Measurements from ENCODE around the gene PTPRD.
A peak's percentile ranks its signal among the peaks of the same experiment; 100 is the strongest.

PTPRD gene

DNA sequence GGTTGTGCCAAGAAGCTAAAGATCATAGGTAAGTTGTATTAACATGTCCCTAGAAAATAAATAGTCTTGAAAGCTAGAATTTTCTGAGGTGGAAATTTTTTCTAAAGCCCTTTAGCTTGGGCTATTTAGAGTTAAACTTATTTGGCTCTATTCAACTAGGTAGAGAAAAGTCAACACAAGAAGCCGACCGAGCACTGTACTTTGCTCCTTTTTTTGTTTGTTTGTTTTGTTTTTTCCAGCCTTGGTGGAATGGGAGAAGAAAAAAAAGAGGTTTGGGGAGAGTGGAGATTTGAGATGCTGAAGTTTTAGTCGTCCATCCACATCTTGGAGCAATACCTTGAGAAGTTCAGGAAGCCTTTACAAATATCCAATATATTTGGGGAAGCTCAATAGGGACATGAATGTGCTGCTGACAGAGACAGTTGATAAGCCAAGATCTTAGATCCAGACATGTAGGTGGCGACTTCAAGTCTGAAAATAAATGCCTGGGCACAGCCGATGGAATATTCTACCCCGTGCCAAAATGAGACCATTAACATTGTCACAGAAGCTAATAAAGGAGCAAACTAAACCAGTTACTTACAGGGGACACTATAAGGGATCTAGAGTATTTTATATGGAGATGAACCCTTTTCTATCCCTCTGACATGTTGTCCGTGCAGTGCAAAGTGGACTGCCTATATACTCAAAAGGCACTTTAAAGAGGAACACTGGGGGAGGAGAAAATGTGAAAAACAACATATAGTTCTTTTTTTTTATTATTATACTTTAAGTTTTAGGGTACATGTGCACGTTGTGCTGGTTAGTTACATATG lies 466.1 kb downstream of the PTPRD start:
- no peak for DNase-seq

DNA sequence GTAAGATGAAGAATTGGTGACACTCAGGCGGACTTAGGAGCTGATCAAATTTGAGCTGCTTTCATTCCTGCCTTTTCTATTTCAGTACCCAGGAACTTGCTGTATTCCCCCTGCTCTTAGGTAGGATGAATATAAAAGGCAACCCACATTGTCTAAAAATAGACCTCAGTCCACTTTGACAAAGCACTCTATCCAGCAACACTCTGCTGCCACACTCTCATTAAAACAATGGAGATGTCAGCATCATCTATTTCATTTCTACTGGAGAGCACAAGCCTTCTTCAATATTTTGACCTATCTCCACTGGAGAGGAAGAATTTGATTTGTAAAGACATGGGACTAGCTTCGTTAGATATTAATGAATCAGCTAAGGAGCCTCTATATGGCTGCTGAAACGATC lies 468.4 kb downstream of the PTPRD start:
- DNase-seq = no peak

DNA sequence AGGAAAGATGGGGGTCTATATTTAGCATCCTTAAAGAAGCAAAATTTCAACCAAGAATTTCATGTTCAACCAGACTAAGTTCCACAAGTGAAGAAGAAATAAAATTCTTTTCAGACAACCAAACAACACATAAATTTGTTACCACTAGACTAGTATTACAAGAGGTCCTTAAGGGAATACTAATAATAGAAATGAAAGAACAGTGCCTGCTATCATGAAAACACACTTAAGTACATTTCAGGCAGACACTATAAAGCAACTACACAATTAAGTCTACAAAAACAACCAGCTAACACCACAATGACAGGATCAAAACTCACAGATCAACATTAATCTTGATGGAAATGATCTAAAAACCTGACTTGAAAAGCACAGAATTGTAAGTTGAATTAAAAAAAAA lies 477.2 kb downstream of the PTPRD start:
- no peak for DNase-seq

DNA sequence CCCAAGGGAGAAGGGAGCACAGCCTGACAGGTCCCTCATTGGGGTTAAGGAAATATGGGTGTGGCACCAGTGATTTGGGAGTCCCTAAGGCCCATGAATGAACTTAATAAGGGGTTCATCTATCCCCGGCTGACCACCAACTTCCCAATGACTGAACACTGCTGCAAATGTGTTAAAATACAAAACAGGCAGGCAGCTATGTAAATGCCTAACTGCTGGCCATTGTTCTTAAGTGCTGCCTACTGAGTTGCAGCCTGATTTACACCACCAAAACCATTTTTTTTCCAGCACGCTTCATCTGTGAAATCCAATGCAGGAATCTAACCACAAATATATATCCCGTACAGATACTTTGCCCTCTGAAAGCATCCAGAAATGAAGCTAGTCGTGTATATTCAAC lies 478.5 kb downstream of the PTPRD start:
- DNase-seq = peak; percentile 43

DNA sequence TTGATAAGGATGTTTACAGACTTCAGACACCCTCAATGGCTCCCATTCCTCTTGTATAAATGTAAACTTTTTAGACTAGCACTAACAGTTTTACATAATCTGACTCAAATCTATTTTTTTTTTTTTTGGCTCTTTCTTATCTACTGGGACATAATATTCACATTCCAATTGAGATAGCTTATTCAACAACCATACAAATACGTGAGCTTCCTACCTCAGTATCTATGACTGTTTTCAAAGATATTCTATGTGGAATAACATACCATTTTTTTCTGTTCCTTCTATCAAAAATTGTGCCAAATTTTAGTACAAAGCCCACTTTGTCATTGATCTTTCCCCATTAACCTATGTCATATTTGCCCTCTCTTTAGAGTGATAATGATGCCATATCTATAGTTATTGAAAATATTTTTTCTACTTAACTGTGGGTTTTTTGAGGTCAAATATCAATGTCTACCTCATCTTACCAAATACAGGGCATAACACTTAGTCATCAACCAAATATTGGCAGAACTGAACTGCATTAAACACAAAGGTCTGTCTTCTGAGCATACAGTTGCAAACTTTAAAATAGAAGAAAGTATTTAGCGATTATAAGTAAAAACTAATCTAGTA lies 482.6 kb downstream of the PTPRD start:
- no peak for DNase-seq

DNA sequence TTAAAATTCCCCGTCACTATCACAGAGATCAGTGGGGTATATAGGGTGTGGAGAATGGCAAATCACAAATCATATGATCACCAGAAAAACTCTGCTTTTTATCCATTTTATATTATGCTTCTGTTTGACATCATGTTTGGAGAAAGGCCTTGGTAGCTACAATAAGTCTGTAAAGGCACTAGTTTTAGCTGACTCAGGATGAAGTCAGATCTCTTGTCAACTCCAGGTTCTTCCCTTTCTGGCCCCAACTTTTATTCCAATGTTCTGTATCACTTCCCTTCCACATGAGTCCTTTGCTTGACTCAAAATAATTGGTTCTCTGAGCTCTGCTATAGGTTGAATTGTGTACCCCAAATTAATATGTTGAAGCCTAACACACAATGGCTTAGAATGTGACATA lies 484.9 kb downstream of the PTPRD start:
- no peak for DNase-seq

DNA sequence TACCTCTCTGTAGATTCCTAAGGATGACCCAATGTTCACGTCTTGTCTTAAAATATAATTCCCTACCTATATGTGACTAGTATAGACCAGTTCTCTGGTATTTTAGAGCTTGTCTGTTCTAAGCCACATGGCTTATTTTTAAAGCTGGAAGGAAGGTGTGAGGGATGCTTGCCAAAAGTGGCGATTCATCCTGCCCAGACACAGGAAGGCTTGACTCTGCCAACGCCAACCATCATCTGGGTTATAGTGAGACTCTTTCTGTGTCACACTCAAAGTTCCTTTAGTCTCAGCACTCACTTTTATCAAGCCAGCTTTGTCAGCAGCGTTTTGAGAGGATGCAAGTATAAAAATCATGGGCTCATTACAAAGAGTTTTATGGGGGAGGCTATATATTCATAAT lies 500.0 kb downstream of the PTPRD start:
- no peak for DNase-seq

DNA sequence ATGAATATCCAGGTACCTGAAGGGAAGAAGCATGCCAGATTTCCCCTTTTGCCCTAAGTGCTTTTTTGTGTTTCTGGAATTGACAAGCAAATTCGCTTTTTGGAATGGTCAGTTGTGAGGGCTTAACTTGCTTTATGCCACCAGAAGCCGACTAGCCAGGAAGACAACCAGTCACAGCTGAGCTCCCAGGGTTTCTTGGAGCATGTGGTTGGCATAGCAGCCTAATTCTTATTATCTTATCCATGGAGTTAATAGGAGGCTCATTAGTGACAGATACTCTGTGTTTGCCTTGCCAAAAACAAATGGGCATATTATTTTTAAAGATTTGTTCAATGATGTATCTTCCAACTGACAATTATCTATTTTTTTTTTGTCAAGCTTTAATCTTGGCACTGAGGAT lies 500.7 kb downstream of the PTPRD start:
- peak; percentile 19 for DNase-seq

DNA sequence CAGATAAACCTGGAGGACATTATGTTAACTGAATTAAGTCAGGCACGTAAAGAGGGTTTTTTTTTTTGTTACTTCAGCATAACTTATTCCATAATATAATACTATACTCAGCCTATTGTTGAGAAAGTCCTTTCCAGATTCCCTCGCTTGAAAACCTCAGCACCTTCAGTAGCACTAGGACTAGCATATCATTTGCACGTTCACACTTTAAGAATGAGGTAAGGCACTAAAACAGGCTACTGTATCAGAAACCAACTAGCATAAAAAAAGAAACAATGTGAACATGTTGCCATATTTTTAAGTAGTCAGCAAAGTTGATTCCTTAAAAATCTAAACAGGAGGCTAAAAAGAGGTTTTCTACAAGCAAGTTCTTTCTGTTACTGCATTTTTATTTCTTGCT lies 504.0 kb downstream of the PTPRD start:
- DNase-seq = no peak

DNA sequence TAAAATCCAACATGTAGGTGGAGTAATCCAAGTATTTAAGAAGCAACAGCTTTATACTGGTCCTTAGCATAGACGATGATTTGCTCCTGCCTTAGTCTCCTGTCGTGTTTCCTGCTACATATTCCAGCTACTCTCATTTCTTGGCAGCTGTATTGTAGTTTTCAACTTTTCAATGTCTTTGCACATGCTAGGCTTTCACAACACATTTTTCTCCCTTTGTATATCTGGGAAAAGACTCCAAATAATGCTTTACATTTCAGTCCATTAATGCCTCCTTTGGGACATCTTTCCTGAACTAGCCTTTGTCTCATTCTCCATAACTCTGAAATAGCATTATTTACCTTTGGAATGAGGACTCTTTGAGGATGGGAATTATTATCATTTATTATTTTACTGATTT lies 508.0 kb downstream of the PTPRD start:
- no peak for DNase-seq

DNA sequence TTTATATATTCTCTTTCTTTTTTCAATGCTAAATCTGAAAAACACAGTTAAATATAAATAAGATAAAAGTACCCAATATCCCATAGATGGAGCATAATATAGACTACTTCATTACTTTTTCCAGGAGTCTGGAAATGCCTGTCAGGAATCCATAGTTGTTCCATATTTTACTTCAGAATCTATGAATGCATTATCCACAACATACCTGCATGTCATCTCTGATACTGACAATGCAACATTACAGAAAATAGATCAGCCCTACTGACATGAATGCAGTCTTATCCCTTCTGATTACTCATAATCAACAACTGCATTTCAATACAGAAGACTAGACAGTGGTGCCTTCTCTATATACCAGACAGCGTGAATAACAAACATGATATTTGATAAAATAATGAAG lies 517.6 kb downstream of the PTPRD start:
- DNase-seq = no peak

DNA sequence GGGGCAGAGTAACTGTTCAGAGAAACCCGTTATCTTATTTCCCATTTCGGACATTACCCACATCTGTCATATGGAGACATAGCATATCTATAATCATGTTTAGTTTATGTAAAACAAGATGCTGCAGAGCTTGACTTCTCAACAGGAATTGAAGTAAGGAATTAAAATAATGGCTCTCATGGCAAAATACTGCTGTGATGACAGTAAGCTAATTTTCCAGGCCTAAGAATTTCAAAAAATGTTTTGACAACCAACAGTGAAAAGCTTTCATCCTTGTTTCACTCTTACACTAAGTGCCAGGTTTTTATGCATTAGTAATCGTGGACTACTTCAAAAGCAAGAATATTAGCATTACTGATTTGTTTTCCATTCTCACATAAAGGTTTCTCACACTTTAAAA lies 518.2 kb downstream of the PTPRD start:
- DNase-seq = no peak

DNA sequence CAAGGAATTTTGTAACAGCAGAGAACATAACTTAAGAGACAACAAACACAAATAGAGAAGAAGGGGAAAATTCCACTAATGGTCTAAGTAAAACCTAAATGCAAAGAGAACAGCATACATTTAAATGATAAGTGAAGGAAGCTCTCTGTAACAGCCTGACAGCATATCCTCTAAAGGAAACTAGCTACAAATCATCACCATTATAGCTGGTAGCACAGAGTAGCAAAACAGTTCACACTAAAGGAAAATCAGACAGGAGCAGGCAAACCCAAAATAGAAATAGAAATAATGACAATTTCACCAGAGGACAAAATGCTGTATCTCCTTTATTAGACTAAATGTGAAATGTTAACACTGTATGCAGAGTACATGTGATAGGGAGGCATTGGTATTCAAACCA lies 532.8 kb downstream of the PTPRD start:
- no peak for DNase-seq

DNA sequence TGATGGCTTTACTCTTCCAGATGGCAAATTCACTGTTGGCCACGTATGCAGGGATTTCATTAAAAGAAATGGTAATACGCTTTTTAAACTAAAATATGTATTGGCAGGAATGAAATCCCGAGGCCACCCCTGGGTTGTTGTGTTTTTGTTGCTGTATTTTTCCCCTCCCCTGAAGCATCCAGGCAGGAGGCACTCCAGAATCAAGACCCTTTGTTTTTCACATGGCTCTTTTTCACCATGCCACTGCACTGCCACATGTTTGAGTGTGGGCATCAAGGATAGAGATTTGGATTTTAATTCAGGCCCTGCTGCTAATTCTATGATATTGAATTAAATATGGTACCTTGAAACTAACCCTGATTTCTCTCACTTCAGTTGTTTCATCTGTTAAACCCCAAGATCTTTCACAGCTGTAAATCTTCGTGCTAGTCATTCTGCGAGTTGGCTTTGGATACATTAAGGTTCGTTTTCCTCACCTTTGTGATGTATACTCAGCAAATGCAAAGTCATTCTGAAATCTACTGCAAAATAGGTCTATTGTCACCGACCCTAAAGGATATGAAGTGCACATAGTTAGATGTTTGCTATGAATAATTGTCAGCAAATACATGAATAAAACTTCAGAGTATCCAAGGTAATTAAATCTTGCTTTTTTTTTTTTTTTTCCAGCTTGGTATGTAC lies 533.4 kb downstream of the PTPRD start:
- no peak for DNase-seq

DNA sequence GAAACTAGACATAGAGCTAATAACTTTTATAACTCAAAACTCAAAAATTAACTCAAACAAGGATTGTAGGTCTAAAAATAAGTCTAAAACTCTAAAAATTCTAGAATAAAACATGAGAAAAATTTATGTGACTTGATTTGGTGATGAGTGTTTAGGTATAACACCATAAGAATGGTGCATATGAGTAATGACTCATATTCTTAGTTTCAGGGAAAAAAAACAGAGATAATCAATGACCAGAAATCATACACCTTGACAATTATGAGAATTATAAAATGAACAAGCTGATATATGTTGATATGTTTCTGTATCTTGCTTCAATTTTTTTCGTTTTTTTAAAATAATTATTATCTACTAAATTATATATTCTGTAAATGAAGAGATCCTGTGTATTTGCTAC lies 541.2 kb downstream of the PTPRD start:
- DNase-seq = no peak

DNA sequence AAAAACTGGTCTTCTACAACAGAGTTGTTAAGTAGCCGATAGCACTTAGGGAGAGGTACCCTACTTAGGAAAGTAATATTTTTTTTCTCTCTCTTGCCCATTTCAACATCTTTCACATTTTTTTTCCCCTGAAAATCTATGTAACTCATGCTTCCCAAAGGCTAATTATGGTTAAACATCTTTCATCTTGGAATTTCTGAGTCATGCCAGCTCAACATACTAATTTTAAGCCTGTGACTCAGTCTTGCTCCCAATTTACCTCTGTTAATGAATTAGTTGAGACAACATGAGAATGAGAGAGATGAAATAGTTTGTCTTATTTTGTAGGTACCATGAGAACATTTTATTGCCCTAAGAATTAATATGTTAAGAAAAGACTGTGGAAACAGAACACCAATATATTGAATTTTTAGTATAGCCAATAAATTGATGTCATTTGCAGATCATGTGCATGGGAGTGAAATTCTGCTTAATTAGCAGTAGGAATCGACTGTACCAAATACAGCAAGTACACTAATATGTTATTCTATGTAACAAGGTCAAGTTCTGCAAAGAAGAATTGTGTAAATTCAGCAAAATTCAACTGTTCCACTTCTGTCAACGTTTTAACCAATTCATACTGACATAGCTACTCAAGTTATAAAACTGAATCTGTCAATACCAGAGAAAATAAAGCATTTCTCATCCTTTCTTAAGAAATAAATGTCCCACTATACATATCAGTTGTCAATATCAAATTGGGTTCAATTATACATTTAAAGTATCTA lies 550.0 kb downstream of the PTPRD start:
- peak; percentile 27 for DNase-seq

DNA sequence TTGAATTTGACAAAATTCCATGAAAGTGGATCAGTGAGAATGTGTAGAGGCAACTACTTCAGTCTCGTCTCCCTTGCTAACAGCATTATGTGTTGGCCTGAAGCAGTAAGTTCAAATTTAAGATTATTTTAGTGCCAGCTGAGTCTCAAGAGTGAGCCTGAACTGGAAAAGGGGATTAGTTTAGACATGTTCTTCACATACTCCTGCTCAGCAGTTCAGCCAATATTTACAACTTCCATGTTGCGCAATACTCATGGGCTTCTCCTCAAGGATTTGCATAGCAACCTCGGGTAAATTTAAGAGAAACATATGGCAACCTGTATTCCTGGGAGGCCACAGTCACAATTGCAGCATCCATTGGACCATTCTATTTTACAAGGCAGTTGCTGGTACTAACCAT lies 553.8 kb downstream of the PTPRD start:
- peak; percentile 86 for DNase-seq

DNA sequence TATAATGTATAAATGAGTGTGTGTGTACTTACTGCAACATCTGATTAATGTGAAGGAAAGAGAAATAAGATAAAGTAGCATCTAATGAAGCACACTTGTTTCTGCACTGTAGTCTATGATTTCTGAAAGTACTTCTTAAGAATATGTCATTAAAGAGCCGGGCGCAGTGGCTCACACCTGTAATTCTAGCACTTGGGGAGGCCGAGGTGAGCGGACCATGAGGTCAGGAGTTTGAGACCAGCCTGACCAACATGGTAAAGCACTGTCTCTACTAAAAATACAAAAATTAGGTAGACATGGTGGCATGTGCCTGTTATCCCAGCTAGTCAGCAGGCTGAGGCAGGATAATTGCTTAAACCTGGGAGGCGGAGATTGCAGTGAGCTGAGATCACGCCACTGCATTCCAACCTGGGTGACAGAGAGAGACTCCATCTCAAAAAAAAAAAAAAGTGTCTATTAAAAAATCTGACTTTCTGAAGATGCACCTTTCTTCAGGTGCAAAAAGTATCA lies 556.9 kb downstream of the PTPRD start:
- peak; percentile 30 for DNase-seq

DNA sequence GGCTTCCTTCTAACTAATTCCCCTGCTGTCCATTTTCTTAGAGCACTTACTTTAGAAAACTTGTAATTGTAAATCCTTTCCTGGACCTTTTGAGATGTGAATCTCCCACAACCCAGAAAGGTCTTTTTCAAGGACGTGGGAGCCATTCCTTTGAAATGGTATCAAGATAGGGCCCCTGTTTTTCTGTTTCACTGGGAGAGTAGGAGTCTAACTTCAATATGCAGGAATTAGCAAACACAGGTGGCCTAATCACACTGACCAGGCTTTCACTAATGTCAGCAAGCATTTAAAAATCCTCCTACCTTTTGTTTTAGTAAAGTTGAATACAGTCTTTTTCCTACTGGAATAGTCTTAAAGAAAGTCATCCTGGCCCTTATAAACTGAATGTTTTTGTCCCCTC lies 558.3 kb downstream of the PTPRD start:
- no peak for DNase-seq

DNA sequence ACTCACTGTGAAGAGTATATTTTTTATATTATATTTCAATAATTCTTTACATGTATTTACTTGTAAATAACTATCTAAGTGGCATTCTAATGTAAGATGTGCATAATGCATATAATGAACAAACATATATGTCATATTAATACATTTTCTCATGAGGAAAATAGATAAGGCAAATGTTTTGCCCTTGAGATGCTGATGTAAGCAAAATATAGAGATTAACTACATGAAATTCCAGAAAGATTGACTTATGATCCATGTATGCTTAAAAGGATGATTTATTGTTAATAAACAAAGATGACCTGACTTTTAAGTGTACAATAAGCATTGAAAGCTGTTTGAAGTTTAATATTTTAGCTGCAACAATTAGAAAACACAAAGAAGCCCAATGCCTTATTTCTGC lies 559.9 kb downstream of the PTPRD start:
- no peak for DNase-seq

DNA sequence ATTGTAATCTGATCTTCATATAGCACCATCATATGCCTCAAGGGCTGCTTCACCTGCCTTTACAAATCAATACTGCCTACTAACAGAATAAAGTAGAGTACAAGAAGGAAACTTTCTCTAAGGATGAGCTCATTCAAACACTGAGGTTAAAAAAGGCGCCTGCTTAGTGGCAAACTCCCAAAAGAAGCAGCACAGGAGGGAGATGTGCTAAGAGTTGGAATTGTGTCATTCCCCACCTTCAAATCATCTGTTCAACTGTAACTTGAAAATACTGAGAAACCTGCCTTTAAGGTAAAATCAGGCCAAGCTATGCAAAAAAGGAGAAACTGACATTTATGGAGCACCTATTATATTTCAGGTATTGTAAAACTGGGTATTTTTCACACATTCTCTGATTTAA lies 560.6 kb downstream of the PTPRD start:
- peak; percentile 36 for DNase-seq

DNA sequence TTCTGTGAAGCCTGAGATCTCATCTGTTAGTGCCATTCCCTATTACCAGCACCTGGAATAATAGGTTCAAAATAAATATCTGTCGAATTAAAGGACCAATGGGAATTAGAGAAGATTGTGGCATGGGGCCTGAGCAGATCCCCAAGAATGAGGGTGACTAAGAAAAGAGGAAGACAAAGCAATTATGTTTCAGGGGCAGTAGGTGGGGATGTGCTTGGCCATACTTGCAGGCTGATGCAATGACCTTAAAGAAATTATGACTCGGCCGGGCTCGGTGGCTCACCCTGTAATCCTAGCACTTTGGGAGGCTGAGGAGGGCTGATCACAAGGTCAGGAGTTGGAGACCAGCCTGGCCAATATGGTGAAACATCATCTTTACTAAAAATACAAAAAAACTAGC lies 562.8 kb downstream of the PTPRD start:
- DNase-seq = no peak

DNA sequence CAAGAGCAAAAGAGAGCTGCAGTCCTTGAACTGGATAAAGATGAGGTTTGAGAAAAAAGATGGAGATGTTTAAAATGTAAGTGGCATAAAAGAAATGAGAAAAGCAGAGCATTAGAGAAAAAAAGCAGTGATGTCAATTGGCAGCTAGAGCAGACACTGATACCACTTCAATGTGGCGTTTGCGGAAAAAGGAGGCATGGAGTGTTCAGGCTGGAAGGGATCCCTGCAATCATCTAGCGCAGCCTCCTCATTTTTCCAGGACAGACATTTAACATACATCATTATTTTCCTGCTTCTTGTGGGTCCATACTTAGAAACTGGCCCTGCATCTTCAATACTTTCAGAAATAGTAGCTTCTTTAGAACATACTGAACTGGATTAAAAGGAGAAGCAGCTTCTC lies 563.8 kb downstream of the PTPRD start:
- DNase-seq = peak; percentile 50

All from NCI-H69 (cell line).